ENCODE data around the gene ARSD. TPM values are rescaled to one million over a fixed set of nuclear protein-coding genes. Genes with fewer than 3 reads are reported as not detected.

The ARSD gene
- total RNA-seq, 1 experiment from 2014 or later: 8.0 TPM

DNA sequence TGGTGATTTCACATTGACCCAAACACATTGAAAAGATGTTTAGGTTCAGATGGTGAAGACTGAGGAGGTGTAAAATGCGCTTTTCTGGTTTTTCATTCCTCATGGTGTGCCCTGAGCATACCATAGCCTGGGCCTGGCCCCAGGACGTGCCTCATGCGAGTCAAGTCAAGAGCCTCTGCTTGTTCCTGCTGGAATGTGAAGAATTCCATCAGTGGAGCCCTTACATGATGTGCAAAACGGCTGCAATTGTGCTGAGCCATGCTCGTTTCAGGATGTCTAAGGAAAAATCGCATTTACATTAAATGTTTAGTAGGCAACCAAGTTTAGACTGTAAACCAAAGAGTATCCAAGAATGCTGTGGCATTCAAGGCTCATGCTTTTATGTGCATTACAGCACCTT is 65.5 kb downstream of the ARSD start:
- Histone ChIP-seq H3K4me2 (ENCODE audit: low read length) (no peak overlapping the region), H3K9me3 (ENCODE audit: control insufficient read depth in 1 of 2, insufficient read depth in 1 of 2, low read depth in 1 of 2, low read length in 2 of 2) (no peaks in the 10 kb centered on the region), H3K79me2 (ENCODE audit: insufficient read depth, low read length) (no peaks in the 10 kb centered on the region), H3K9me2 (ENCODE audit: insufficient read depth) (no peaks in the 10 kb centered on the region), H2AFZ (ENCODE audit: low read depth, low read length, poor library complexity, severe bottlenecking) (no peak overlapping the region), H3K27me3 (ENCODE audit: insufficient read depth, low read length) (no peaks in the 10 kb centered on the region), H3K4me1 (ENCODE audit: control insufficient read depth in 1 of 2, insufficient read depth in 2 of 2, low read length in 2 of 2) (no peaks in the 10 kb centered on the region), H3K9ac (ENCODE audit: low read length) (no peak overlapping the region), H4K20me1 (ENCODE audit: insufficient read depth) (no peaks in the 10 kb centered on the region), H3K27ac (ENCODE audit: low read depth, low read length) (no peak overlapping the region), H3K36me3 (ENCODE audit: control insufficient read depth in 1 of 2, insufficient read depth in 2 of 2, low read length in 2 of 2) (no peaks in the 10 kb centered on the region), H3K4me3 (replicated peaks in 1 of 2; ENCODE audit: low read depth in 1 of 2, low read length in 2 of 2) (no peak overlapping the region)
- no TSS peak for BruUV-seq (replicated peaks)
- ChIA-PET POLR2A (no interaction called here), RAD21 (ENCODE audit: low non-redundant PET in 1 of 2, low total read pairs in 2 of 2, uncharacterized antibody in 2 of 2, unreplicated experiment in 2 of 2) (no interaction called here), CTCF (no interaction called here)
- no peak for TF ChIP-seq TCF7L2 (IDR thresholded peaks at IDR 0.05; ENCODE audit: borderline replicate concordance, extremely low read depth, insufficient read depth, insufficient read length)
- no peak for TF ChIP-seq ELF1 (IDR thresholded peaks at IDR 0.05; ENCODE audit: borderline replicate concordance, low read depth)
- no peak for TF ChIP-seq POLR2AphosphoS5 (IDR thresholded peaks at IDR 0.05; ENCODE audit: low read depth, low read length)
- TF ChIP-seq FOSL1 (IDR thresholded peaks at IDR 0.05; ENCODE audit: low read depth): no peak
- no peak for TF ChIP-seq EZH2phosphoT487 (IDR thresholded peaks at IDR 0.05; ENCODE audit: borderline replicate concordance)
- TF ChIP-seq ZBTB33 (IDR thresholded peaks at IDR 0.05; ENCODE audit: extremely low read depth, insufficient replicate concordance, low read length): no peak
- no peak for TF ChIP-seq SIN3A (IDR thresholded peaks at IDR 0.05; ENCODE audit: low read depth)
- no peak for TF ChIP-seq EZH2 (IDR thresholded peaks at IDR 0.05)
- no peak for TF ChIP-seq RAD21 (IDR thresholded peaks at IDR 0.05; ENCODE audit: low read depth)
- TF ChIP-seq, protein P1, sequence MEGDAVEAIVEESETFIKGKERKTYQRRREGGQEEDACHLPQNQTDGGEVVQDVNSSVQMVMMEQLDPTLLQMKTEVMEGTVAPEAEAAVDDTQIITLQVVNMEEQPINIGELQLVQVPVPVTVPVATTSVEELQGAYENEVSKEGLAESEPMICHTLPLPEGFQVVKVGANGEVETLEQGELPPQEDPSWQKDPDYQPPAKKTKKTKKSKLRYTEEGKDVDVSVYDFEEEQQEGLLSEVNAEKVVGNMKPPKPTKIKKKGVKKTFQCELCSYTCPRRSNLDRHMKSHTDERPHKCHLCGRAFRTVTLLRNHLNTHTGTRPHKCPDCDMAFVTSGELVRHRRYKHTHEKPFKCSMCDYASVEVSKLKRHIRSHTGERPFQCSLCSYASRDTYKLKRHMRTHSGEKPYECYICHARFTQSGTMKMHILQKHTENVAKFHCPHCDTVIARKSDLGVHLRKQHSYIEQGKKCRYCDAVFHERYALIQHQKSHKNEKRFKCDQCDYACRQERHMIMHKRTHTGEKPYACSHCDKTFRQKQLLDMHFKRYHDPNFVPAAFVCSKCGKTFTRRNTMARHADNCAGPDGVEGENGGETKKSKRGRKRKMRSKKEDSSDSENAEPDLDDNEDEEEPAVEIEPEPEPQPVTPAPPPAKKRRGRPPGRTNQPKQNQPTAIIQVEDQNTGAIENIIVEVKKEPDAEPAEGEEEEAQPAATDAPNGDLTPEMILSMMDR (IDR thresholded peaks at IDR 0.05 in 2 of 3, conservative IDR thresholded peaks at IDR 0.05 in 1 of 3; ENCODE audit: borderline replicate concordance in 1 of 3, insufficient read depth in 1 of 3, low read depth in 2 of 3, low read length in 2 of 3): no peak
- no peak for TF ChIP-seq ZFX (IDR thresholded peaks at IDR 0.05)
- TF ChIP-seq EGR1 (IDR thresholded peaks at IDR 0.05; ENCODE audit: low read depth): no peak
- no peak for TF ChIP-seq REST (IDR thresholded peaks at IDR 0.05; ENCODE audit: low read depth)
- no peak for TF ChIP-seq CEBPB (IDR thresholded peaks at IDR 0.05; ENCODE audit: low read depth)
- TF ChIP-seq MAX (IDR thresholded peaks at IDR 0.05): no peak
- no peak for ATAC-seq
- DNase-seq (ENCODE audit: low read depth, low spot score): no peak
- intact Hi-C loops (cut with micrococcal nuclease): no loop called here

Data from HCT116 (cell line).